GM19468 (cell line): ENCODE results near the gene MAGEB2.
"Not testable (repeated sequence)": the region's sequence is repeated elsewhere in the genome, so short reads cannot be mapped to it uniquely, and the experiment has no call there.

Source experiments
- ATAC-seq: cut with Tn5 transposase; IDR thresholded peaks from one replicate; pipeline ENCODE4 v1.9.1; 2021; ENCODE audit warnings: mild to moderate bottlenecking, moderate library complexity, moderate number of reproducible peaks; ENCODE audit not compliant: unreplicated experiment; ENCODE audit errors: extremely low read depth

The MAGEB2 gene, protein sequence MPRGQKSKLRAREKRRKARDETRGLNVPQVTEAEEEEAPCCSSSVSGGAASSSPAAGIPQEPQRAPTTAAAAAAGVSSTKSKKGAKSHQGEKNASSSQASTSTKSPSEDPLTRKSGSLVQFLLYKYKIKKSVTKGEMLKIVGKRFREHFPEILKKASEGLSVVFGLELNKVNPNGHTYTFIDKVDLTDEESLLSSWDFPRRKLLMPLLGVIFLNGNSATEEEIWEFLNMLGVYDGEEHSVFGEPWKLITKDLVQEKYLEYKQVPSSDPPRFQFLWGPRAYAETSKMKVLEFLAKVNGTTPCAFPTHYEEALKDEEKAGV

DNA sequence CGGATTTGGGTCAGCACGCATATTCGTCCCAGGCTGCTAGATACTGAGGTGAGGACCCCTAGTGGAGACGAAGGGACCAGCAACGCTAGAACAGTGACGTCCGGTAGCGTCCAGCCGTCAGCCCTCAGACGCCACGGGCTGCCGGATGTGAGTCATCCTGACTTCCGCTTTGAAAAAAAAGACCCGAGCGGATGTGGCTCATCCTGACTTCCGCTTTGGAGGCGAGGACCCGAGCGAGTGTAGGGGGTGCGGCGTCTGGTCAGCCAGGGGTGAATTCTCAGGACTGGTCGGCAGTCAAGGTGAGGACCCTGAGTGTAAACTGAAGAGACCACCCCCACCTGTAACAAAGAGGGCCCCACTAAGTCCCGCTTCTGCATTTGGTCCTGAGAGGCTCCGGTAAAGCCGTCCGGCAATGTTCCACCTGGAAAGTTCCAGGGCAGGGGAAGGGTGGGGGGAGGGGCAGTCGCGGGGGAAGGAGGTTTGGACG is at the start of gene MAGEB2:
MAGEB2 (plus strand) TSS at position 207 of the 487 bp plus-strand sequence. CDS start 3,018 bp downstream, outside the sequence.
- no peak for ATAC-seq

DNA sequence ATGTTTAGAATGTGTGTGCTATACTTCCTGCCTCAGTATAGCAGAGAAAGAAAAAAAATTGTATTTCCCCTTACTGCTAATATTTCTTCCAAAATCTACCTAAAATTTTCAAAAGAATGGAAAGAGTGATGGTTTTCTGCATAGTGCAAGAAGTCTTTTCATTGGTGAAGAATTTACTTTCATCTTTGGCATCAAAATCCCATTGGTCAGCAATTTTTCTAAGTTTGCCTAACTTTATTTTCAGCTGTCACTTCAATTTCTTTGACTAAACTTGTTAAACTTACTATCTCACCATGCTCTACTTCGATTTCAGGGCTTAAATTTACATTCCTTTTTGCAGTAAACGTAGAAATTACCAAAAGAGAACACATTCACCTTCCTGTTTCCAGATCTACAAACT is 44.5 kb upstream of the MAGEB2 start:
- no peak for ATAC-seq

DNA sequence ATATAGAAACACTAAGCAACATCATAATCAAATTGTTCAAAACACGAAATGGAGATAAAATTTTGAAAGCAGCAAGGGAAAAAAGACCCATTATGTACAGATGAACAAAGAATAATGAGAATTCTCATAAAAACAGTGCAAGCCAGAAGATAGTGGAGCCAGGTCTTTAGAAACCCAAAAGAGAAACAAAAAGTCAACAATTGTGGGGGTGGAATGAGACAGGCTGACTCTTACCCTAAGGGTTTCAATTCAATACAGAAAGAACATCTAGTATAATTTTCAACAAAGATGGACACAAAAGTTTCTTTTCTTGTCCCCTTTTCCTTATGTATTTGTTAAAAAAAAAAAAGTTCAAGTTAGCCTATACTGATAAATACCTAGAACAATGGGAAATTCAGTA is 34.0 kb upstream of the MAGEB2 start:
- no peak for ATAC-seq

DNA sequence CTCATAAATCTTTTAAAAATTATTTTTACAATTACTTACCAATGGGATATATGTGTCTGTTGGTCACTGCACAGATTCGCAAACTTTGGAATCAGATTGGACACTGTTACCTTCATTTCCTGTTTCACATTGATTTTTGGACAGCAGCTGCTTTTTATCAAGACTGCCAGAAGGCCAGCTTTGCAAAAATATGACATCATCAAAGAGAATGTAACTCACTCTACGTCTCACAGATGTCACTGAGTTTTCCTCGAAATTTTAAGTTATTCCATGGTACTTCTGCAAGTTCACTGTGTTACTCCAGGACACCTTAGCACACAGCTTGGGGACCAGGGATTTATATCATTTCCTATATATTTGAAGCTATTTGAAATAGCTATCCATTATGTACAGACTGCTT is 31.8 kb upstream of the MAGEB2 start:
- ATAC-seq: no peak

DNA sequence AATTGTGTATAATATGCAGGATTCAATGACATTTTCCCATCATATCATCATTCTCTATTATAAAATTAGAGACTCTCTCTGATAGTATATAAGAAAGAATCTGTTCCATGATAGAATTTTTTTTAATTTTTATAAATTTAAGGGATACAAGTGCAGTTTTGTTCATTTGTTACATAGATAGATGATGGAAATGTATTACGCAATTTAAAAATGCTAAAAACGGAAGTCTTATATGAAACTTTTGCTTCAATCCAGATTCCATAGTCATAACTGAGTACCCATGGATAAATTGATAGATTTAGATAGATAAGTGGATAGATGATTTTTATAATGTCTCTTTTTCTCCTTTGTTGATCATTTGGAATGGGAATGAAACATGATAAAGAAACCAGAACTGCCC is 24.9 kb upstream of the MAGEB2 start:
- ATAC-seq: no peak

DNA sequence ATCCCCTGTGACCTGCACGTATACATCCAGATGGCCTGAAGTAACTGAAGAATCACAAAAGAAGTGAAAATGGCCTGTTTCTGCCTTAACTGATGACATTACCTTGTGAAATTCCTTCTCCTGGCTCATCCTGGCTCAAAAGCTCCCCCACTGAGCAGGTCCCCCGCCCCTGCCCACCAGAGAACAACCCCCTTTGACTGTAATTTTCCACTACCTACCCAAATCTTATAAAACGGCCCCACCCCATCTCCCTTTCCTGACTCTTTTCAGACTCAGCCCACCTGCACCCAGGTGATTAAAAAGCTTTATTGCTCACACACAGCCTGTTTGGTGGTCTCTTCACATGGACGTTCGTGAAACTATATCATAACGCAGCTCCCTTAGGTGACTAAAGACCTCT is 21.5 kb upstream of the MAGEB2 start:
- not testable (repeated sequence) for ATAC-seq

DNA sequence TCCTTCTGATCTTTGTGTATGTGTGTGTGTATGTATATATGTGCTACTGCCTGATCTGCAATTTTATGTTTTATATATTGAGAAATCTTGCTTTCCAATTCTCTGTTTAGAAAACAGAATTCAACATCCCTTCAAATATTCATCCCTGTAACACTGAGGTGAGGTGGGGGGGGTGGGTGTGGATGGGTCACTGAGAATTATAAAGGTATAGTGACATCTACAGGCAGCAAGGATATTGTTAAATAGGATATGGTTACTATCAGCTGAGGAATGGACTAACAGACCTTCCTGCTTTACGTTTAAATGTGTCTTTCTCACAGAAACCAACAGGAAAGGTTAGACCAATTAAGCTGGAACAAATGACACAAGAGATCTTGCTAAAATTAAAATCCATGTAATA is 19.0 kb upstream of the MAGEB2 start:
- ATAC-seq: no peak

DNA sequence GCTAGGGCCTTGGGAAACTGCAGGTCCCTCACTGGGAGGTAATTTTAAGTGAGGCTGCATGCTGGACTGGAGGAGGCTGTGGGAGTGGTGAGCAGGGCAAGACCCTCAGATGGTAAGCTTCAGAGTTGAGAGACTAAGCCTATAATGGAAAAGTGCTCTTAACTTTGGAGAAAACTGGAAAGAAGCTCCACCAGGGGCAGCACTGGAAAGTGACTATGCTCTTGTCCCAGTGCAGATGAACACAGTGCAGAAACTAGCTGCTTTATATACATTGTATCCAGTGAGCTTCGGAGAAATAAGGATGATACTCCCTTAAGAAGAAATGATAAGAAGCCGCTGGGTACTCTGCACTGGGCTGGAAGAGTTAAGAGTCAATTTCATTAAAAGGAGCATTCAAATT is 3.2 kb upstream of the MAGEB2 start:
- ATAC-seq: no peak

DNA sequence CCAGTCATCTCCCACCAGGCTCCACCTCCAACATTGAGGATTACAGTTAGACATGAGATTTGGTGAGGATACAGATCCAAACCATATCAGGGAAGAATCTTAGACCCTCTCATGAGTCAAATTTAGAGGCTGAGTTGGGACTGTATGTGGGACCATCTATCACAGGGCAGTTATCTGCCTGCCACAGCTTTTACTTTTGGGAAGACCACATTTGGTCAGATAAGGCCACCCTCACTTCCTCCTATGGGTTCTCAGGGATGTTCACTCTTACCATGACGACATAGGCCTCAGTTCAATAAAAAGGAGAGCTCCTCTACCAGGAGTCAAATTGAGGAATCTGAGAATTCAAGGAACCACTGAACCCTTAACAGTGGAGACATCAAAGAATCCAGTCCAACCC is 2.1 kb downstream of the MAGEB2 start:
- no peak for ATAC-seq

DNA sequence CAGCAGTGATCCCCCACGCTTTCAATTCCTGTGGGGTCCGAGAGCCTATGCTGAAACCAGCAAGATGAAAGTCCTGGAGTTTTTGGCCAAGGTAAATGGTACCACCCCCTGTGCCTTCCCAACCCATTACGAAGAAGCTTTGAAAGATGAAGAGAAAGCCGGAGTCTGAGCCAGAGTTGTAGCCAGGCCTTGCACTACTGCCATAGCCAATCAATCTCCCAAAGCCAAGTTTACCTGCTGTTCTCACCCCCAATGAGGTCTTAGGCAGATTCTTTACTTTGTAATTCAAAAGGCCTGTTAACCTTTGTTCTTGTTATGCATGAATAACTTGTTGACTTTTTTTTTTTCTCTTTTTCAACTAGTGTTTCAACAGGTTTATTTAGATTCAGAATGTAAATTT is 4.0 kb downstream of the MAGEB2 start:
- no peak for ATAC-seq

DNA sequence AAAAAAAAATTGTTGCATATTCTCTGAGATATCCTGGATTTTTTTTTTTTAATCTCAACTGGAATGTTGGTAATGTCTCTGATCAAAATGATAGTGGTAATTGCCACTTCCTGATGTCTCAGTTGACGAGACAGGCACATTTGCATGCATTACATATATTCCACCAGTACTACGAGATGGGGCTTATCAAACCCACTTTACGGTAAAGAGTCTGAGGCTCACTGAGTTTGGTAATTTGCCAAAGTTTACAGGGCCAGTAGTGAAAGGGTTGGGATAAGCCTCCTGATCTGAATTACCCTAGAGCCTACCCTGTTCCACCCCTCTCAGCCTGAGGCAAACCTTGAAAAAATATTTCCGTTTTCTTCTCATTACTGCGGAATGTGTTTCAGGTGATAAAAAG is 5.3 kb downstream of the MAGEB2 start:
- ATAC-seq: no peak

DNA sequence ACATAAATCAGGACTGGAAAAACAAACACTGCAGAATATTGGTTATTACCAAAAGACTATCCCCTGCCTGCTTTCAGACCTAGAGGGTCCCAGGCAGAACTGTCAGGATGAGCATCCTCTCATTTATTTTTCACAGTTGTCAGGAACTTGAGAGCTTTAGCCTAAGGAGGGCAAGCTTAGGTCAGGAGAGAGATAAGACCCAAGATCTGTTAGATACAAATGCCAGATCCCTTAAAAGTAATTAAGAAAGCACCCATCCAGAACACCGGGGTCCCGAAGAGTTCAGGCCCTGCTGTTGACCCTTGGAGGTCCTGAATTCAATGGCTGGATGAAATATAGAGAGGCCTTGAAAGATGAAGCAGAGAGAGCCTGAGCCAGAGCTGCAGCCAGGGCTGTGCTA is 9.2 kb downstream of the MAGEB2 start:
- no peak for ATAC-seq

DNA sequence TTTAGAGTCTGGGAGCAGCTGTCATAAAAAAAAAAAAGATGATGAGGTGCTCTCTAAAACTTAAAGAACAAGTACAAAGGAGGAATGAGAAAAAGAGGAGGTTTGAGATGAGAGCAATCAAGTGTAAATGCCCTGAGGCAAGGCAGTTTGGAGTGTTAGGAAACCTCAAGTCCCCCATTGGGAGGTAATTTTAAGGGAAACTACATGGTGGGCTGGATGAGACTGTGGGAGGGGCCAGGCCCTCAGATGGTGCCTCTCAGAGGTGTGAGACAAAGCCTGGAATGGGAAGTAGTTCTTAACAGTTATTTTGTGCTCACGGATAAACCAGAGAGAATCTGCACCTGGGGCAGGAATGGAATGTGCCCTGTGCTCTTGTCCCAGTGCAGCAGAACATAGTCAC is 13.2 kb downstream of the MAGEB2 start:
- no peak for ATAC-seq

DNA sequence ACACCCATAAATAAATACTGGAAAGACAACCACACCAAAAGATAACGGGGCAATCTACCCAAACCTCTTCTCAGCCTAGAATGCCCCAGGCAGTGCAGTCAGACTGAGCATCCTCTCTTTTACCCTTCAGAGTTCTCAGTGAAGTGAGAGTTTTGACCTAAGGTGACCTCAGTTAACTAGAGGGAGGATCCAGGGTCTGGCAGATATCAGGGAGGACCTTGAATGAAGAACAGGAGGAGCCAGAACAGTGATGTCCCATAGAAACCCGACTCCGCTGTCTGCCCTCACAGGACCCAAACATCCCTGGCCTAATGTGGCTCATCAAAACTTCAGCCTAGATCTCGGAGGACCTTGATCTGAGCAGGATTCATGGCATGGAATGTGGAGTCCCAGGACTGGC is 15.0 kb downstream of the MAGEB2 start, which contains the start of gene MAGEB3:
MAGEB3 (plus strand) TSS at position 263 of the 400 bp plus-strand sequence. CDS start 5,268 bp downstream, outside the sequence.
- no peak for ATAC-seq

DNA sequence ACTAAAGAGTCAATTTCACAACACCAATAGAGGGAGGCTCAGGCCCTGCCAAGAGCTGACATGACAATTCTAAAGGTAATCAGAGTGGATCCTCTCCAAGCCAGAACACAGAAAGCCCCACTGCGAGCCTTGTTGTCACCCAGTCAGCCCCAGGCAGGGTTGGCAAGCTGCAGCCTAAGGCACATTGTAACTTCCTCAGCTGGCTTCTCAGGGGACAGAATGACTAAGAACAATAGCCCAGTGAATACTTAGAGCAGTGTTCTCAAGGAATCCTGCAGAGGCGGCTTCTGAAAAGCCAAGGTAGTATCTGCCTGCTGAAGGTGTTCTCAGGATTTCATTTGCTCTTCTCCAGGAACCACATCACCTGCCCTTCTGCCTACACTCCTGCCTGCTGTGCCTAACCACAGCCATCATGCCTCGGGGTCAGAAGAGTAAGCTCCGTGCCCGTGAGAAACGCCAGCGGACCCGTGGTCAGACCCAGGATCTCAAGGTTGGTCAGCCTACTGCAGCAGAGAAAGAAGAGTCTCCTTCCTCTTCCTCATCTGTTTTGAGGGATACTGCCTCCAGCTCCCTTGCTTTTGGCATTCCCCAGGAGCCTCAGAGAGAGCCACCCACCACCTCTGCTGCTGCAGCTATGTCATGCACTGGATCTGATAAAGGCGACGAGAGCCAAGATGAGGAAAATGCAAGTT is 26.5 kb downstream of the MAGEB2 start, which contains the start of gene MAGEB4:
MAGEB4 (plus strand) TSS at position 277 of the 692 bp plus-strand sequence; CDS start at position 413, 136 bp downstream.
- ATAC-seq: no peak

DNA sequence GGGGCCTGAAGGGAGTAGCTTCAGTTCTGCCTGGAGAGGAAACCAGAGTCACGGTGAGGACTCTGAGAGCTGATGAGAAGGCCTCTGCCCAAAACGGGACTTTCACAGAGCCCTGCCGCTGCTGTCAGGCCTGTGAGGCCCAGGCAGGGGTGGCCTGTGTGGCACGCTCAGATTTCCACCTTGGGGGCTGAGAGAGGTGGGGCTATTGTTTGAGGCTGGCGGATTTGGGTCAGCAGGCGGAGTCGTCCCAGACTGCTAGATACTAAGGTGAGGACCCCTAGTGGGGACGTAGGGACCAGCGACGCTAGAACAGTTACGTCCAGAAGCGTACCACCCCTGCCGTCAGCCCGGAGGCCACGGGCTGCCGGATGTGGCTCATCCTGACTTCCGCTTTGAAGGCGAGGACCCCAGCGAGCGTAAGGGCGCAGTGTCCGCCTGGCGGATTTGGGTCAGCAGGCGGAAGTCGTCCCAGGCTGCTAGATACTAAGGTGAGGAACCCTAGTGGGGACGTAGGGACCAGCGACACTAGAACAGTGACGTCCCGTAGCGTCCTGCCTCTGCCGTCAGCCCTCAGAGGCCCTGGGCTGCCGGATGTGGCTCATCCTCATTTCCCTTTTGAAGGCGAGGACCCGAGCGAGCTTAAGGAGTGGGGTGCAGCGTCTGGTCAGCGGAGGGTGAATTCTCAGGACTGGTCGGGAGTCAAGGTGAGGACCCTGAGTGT is 31.6 kb downstream of the MAGEB2 start, which contains the start of gene MAGEB1:
MAGEB1 (plus strand) TSS at position 378 of the 721 bp plus-strand sequence. CDS start 3,348 bp downstream, outside the sequence.
- no peak for ATAC-seq

DNA sequence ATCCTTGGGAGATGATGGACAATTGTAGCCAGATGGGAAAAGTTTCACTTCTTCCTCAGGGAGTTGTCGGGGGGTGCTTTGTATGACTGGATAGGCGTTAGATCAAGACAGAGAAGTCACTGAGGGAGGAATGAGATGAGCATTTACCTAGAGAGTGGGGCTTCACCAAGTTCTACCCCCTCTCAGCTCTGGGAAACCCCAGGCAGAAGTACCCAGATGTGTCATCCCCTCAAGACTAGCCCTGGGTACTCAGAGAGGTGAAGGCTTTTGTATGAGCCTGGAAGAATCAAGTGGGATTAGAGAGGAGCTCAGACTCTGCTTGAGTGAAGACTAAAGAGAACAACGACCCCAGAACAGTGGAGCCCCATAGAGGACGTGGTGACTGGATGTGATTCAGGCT is 33.5 kb downstream of the MAGEB2 start:
- ATAC-seq: no peak

DNA sequence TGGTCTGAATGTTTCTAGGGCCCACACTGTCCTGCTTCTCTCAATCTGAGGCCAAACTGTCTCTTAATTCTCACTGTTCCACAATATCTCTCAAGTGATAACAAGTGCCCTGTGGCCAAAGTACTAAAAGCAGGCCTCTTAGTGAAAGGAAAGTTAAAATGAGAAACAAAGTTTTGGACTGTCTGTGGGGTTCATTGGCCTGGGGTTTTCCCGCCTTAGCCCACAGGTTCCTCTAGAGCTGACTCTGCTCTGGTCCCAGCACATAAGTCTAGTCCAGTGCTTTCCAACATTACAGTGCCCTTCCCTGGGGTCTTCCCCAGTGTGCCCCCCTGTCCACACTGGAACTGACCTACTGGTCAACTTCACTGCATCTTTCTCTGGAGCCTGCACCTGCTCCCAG is 37.9 kb downstream of the MAGEB2 start:
- no peak for ATAC-seq

DNA sequence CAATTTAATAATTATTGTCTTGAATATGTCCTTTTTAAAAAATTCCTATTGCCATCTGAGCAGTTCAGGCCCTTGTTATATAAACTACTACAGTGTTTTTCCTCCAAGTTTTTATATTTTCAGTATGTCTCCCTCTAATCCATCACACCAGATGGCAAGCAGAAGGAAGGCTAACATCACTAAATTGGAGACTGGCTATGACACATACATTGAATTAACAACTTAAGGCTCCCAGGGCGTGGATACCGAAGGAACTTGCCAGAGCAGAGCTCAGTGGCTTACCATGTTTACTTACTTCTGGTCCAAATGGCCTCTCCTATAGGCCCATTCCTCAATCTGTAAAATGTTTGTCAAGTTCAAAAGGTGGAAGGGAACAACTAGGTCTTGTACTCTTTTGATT is 44.6 kb downstream of the MAGEB2 start:
- ATAC-seq: no peak

DNA sequence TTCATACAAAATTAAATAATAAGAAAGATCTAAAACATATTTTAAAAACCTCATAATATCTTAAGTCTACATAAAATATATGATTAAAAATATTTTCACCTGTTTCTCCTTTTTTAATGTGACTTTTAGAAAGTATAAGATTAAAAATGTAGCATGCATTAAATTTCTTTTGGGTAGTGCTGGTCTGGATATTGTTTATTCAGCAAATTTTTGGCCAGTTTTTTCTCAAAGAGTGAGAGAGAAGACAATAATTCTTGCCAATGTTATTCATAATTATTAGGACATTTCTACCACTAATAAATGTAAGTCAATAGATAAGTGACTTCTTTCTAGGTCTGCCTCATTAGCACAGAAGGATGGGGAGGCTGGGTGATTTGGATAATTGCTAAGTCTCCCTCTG is 45.6 kb downstream of the MAGEB2 start:
- ATAC-seq: no peak

DNA sequence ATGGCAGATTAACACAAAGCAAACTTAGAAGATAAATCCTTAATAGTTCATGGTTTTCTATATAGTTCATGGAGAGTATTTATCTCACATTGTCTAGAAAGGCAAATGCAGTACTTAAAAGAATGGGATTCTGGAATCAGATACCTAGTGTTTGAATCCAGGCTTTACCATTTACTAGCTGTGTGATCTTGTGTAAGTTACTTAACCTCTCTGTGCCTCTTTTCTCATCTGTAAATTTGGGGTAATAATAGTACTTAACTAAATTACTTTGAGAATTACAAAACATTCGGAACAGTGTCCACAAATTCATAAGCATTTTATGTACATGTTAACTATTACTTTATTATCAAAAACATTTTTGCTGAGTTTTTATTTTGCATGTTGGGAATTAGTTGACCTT is 47.4 kb downstream of the MAGEB2 start:
- ATAC-seq: no peak
